CD4-positive, alpha-beta T cell (primary cell): ENCODE measurements around the gene SPATA16. TPM values are rescaled to one million over a fixed set of nuclear protein-coding genes. Genes with fewer than 3 reads are reported as not detected.
"Not testable (repeated sequence)": the region's sequence is repeated elsewhere in the genome, so short reads cannot be mapped to it uniquely, and the experiment has no call there.

Experiments used
- ATAC-seq: fragments of 200-7000 bp; cut with Tn5 transposase; one replicate; pipeline ENCODE4 v1.10.0; 2022; ENCODE audit warnings: mild to moderate bottlenecking; ENCODE audit not compliant: poor library complexity
- CTCF ChIA-PET: fragments of 350-600 bp; sonication (Branson Sonifier 250); formaldehyde crosslinking; loops from one replicate; lab custom pipeline; 2021; ENCODE audit warnings: antibody characterized with exemption, inconsistent platforms; lab: Charles Lee
- POLR2A ChIA-PET: fragments of 350-600 bp; sonication (Branson Sonifier 250); formaldehyde crosslinking; loops from one replicate; lab custom pipeline; 2021; ENCODE audit warnings: antibody characterized with exemption, inconsistent platforms; lab: Charles Lee
- DNase-seq, 14 experiments: peaks; one replicate each; pipeline ENCODE4 v3.0.0-alpha.2; 2013 to 2020; ENCODE audit warnings: mixed read lengths in 2 of 14
- H3K27ac ChIP-seq, 2 donors: one replicate each; pipeline versions ENCODE4 v1.5.1 to v1.7.0; 2013; ENCODE audit warnings: low read length in 2 of 2, low read depth in 1 of 2, mild to moderate bottlenecking in 1 of 2
- H3K27me3 ChIP-seq, 2 experiments: 1 replicate in 1 of 2; 2 replicates in 1 of 2; pipeline versions ENCODE4 v1.6.1 to v1.7.0; 2013; ENCODE audit warnings: low read length in 2 of 2, control low read depth in 1 of 2, mild to moderate bottlenecking in 1 of 2, moderate library complexity in 1 of 2; ENCODE audit not compliant: insufficient read depth in 2 of 2, control insufficient read depth in 1 of 2
- H3K36me3 ChIP-seq: one replicate; pipeline ENCODE4 v1.6.1; 2013; ENCODE audit warnings: low read length, control low read depth; ENCODE audit not compliant: insufficient read depth
- H3K4me1 ChIP-seq: one replicate; pipeline ENCODE4 v1.6.1; 2013; ENCODE audit warnings: low read length, control low read depth; ENCODE audit not compliant: insufficient read depth
- H3K4me3 ChIP-seq: one replicate; pipeline ENCODE4 v1.5.1; 2013; ENCODE audit warnings: mild to moderate bottlenecking, low read length, moderate library complexity
- H3K9me3 ChIP-seq, 2 experiments: 1 replicate in 1 of 2; 2 replicates in 1 of 2; pipeline versions ENCODE4 v1.6.1 to v1.7.0; 2013; ENCODE audit warnings: low read length in 2 of 2, mild to moderate bottlenecking in 2 of 2, control low read depth in 1 of 2, moderate library complexity in 1 of 2; ENCODE audit not compliant: control insufficient read depth in 1 of 2, insufficient read depth in 1 of 2
- H3K27ac Mint-ChIP-seq: one replicate; pipeline ENCODE4 v1.8.0; 2020; ENCODE audit warnings: mixed read lengths
- H3K27me3 Mint-ChIP-seq: one replicate; pipeline ENCODE4 v1.8.0; 2021; ENCODE audit warnings: mixed read lengths
- H3K36me3 Mint-ChIP-seq: one replicate; pipeline ENCODE4 v1.8.0; 2021; ENCODE audit warnings: low read depth, mixed read lengths
- H3K4me1 Mint-ChIP-seq: one replicate; pipeline ENCODE4 v1.8.0; 2021; ENCODE audit warnings: low read depth, mixed read lengths
- H3K4me3 Mint-ChIP-seq: one replicate; pipeline ENCODE4 v1.8.0; 2020; ENCODE audit warnings: mild to moderate bottlenecking, mixed read lengths
- H3K9me3 Mint-ChIP-seq: one replicate; pipeline ENCODE4 v1.8.0; 2020; ENCODE audit warnings: mixed read lengths
- CTCF ChIP-seq: fragments of 200-600 bp; IDR thresholded peaks from one replicate; pipeline ENCODE4 v1.8.0; 2022; ENCODE audit warnings: antibody characterized with exemption, mild to moderate bottlenecking
- intact Hi-C, 2 experiments: fragments of 100-400 bp; cut with DNase I in 1 of 2; cut with micrococcal nuclease in 1 of 2; formaldehyde crosslinking; loops; one replicate each; pipeline versions ENCODE4 v1.15.1 to v1.9.0; 2023 to 2025; cut with DNase I, micrococcal nuclease
- total RNA-seq, 174 experiments: library from RNA in 2 of 174; stranded (reverse) in 2 of 174; gene quantifications; one replicate each; pipeline ENCODE4 v1.2.3 and lab custom pipeline; 2021 to 2026

The SPATA16 gene
- total RNA-seq, 2 experiments from 2014 or later: not detected

GRCh38 chr3:172869784-172870518 is 271.1 kb downstream of the SPATA16 start:
- Mint-ChIP-seq H3K4me1 (no peaks in the 10 kb centered on the region), H3K27me3 (peaks cover 5% of the 10 kb centered on the region)
- POLR2A ChIA-PET: no interaction called here

DNA sequence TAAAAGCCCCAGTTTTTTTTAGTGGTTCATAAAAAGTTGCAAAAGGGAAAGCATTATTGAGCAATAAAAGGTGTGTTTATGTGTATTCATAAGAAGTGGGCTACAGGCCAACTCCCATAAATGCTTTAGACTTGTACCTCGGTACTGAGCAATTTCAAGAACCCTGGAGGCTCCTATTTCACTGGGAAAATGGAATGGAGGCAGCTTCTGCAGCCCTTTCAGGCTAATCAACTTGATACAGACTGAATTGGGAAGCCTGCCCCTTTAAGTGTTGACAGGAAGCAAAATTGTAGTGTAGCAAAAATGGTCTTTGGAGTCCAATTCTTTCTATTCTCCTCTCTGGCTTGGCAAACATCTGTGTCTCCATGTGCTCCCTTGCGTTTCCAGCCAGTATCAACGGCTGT is 271.7 kb downstream of the SPATA16 start:
- H3K4me3 Mint-ChIP-seq: no peak overlapping the region
- no peaks in the 10 kb centered on the region for H3K36me3 ChIP-seq
- no peaks in the 10 kb centered on the region for H3K4me1 ChIP-seq
- no peaks in the 10 kb centered on the region for H3K36me3 Mint-ChIP-seq
- no peaks in the 10 kb centered on the region for H3K4me1 Mint-ChIP-seq
- no peak overlapping the region for H3K27ac ChIP-seq
- peaks cover 5% of the 10 kb centered on the region for H3K27me3 Mint-ChIP-seq
- intact Hi-C loops: no loop called here
- no peaks in the 10 kb centered on the region for H3K9me3 ChIP-seq
- H3K9me3 Mint-ChIP-seq: no peaks in the 10 kb centered on the region
- CTCF ChIA-PET: no interaction called here
- no peak for TF ChIP-seq CTCF
- DNase-seq: no peak
- H3K27me3 ChIP-seq: peaks cover 0 to 6% of the 10 kb centered on the region in 2 experiments
- no peak overlapping the region for H3K27ac Mint-ChIP-seq
- H3K4me3 ChIP-seq: no peak overlapping the region
- POLR2A ChIA-PET: interaction anchor here (0.8 kb wide), 1 partner anchor 16 kb away, joined by 3 read pairs; no protein-coding TSS in a partner anchor
- ATAC-seq: no peak

More at GRCh38 chr3:172869784-172870518, 271.1 kb downstream of the SPATA16 start:
- H3K9me3 Mint-ChIP-seq: no peaks in the 10 kb centered on the region
- H3K36me3 ChIP-seq: no peaks in the 10 kb centered on the region
- H3K27me3 ChIP-seq: peaks cover 0 to 6% of the 10 kb centered on the region in 2 experiments
- intact Hi-C loops: no loop called here
- ATAC-seq (no peak), DNase-seq (no peak)
- H3K36me3 Mint-ChIP-seq: no peaks in the 10 kb centered on the region
- H3K4me1 ChIP-seq: no peaks in the 10 kb centered on the region
- no peak for TF ChIP-seq CTCF
- H3K4me3 Mint-ChIP-seq: no peak overlapping the region
- no peak overlapping the region for H3K27ac ChIP-seq
- no peak overlapping the region for H3K4me3 ChIP-seq
- CTCF ChIA-PET: no interaction called here
- H3K9me3 ChIP-seq: no peaks in the 10 kb centered on the region
- no peak overlapping the region for H3K27ac Mint-ChIP-seq

DNA sequence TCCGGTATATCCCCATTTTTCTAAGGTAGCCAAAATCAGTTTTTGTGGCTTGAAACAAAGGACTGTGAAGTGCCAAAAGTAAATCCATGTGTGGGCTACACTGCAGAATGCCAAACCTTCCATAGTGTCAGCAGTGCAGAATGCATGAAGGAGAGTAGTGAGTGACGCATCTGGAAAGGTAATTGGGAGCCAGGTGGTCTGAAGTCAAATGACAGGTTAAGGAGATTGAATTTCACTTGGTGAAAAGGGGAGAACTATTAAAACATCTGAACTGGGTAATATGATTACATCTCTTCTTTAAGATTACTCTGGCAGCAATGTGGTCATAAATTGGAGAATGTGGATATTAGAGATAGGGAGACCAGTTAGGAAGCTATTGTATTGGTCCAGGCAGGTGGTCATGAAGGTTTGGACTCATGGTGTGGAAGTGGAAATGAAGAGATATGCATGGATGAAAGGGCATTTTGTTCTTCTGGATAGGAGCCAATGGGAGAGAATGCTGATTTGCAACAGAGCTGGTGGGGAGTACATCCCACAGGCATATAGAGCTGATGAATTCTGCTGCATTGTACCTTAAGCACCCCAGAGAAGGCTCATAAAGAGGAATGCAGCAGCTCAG is 272.3 kb downstream of the SPATA16 start:
- DNase-seq: no peak
- H3K4me3 Mint-ChIP-seq: no peak overlapping the region
- Histone ChIP-seq H3K27ac (no peak overlapping the region), H3K27me3 (peaks cover 0 to 6% of the 10 kb centered on the region in 2 experiments), H3K4me3 (no peak overlapping the region), H3K36me3 (no peaks in the 10 kb centered on the region), H3K9me3 (no peaks in the 10 kb centered on the region), H3K4me1 (no peaks in the 10 kb centered on the region)
- peaks cover 5% of the 10 kb centered on the region for H3K27me3 Mint-ChIP-seq
- no peaks in the 10 kb centered on the region for H3K36me3 Mint-ChIP-seq
- ChIA-PET POLR2A (interaction anchor here (0.8 kb wide), 1 partner anchor 17 kb away, joined by 3 read pairs; no protein-coding TSS in a partner anchor), CTCF (no interaction called here)
- no peaks in the 10 kb centered on the region for H3K4me1 Mint-ChIP-seq
- H3K9me3 Mint-ChIP-seq: no peaks in the 10 kb centered on the region
- H3K27ac Mint-ChIP-seq: no peak overlapping the region
- ATAC-seq: no peak
- TF ChIP-seq CTCF: no peak
- intact Hi-C loops: no loop called here

DNA sequence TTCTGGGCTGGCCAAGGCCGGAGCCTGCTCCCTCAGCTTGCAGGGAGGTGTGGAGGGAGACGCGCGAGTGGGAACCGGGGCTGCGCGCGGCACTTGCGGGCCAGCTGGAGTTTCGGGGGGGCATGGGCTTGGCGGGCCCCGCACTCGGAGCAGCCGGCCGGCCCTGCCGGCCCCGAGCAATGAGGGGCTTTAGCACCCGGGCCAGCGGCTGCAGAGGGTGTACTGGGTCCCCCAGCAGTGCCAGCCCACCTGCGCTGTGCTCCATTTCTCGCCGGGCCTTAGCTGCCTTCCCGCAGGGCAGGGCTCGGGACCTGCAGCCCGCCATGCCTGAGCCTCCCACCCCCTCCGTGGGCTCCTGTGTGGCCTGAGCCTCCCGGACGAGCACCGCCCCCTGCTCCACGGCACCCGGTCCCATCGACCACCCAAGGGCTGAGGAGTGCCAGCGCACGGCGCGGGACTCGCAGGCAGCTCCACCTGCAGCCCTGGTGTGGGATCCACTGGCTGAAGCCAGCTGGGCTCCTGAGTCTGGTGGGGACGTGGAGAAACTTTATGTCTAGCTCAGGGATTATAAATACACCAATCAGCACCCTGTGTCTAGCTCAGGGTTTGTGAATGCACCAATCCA is 274.2 kb downstream of the SPATA16 start:
- H3K27ac Mint-ChIP-seq, H3K4me3 ChIP-seq, H3K9me3 ChIP-seq, CTCF ChIA-PET, H3K4me3 Mint-ChIP-seq, H3K27me3 Mint-ChIP-seq, H3K36me3 Mint-ChIP-seq, H3K36me3 ChIP-seq, H3K27ac ChIP-seq, ATAC-seq, H3K27me3 ChIP-seq, intact Hi-C loops, DNase-seq, POLR2A ChIA-PET, H3K4me1 Mint-ChIP-seq, H3K9me3 Mint-ChIP-seq, H3K4me1 ChIP-seq: not testable (repeated sequence)
